ENCODE data around the gene UBXN4. TPM values are rescaled to one million over a fixed set of nuclear protein-coding genes. Genes with fewer than 3 reads are reported as not detected.

UBXN4 gene
- total and polyA plus RNA-seq, 12 donors, result 29.3 to 77.8 (median 63.1) TPM

DNA sequence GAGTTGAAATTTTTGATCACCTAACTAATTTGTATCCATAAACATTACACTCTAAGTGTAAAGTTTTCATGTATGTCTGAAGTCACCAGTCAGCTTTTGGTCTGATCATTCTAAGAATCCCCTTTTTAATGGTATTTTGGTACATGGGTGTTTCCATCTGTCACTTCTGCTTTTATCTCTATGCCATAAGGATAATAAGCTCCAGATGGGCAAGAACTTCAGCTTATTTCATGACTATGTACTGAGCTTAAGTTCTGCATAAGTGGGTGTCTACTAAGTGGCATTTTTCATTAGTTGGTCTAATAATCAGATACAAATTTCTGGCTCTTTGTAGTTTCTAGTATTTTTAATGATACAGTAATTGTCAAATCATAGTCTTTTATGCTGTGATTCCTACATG is 20.4 kb downstream of the UBXN4 start:
- intact Hi-C loops (cut with DNase I), result no loop called here
- Histone ChIP-seq H3K4me1 (no peaks in the 10 kb centered on the region), H3K4me3 (no peak overlapping the region), H3K27me3 (no peaks in the 10 kb centered on the region), H3K36me3 (peaks cover 0 to 100% (median 71%) of the 10 kb centered on the region in 9 donors), H3K27ac (no peak overlapping the region), H3K9me3 (peaks cover 0 to 11% (median 8%) of the 10 kb centered on the region in 11 donors)
- DNase-seq, result no peak
- ATAC-seq, result no peak
- no peak for TF ChIP-seq CTCF (IDR thresholded peaks at IDR 0.05)

GRCh38 chr2:135762530-135762929 is 20.9 kb downstream of the UBXN4 start:
- WGBS, 2 donors, result 88 to 95% methylated on average over 1 of the region's 1 CpG
- TF ChIP-seq CTCF (IDR thresholded peaks at IDR 0.05), result no peak
- intact Hi-C loops (cut with DNase I), result no loop called here
- no peaks in the 10 kb centered on the region for H3K4me1 ChIP-seq
- peaks cover 0 to 100% (median 68%) of the 10 kb centered on the region in 9 donors for H3K36me3 ChIP-seq
- no peaks in the 10 kb centered on the region for H3K27me3 ChIP-seq
- peaks cover 0 to 6% (median 3%) of the 10 kb centered on the region in 11 donors for H3K9me3 ChIP-seq
- H3K4me3 ChIP-seq, result no peak overlapping the region
- no peak overlapping the region for H3K27ac ChIP-seq
- no peak for DNase-seq
- no peak for ATAC-seq

DNA sequence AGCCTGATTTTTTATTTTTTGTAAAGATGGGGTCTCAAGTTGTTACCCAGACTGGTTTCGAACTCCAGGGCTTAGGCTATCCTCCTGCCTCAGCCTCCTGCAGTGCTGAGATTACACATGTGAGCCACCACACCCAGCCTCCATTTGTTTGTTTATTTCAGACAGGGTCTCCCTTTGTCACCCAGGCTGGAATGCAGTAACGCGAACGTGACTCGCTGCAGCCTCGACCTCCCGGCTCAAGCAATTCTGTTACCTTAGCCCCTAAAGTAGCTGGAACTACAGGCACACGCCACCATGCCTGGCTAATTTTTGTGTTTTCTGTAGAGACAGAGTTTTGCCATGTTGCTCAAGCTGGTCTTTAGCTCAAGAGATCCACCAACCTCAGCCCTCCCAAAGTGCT is 27.2 kb downstream of the UBXN4 start:
- Histone ChIP-seq H3K27me3 (no peaks in the 10 kb centered on the region), H3K36me3 (peaks cover 0 to 100% (median 68%) of the 10 kb centered on the region in 9 donors), H3K4me3 (no peak overlapping the region), H3K27ac (no peak overlapping the region), H3K4me1 (peaks cover 0 to 5% (median 0%) of the 10 kb centered on the region in 9 donors), H3K9me3 (no peaks in the 10 kb centered on the region)
- no peak for ATAC-seq
- intact Hi-C loops (cut with DNase I), result no loop called here
- no peak for TF ChIP-seq CTCF (IDR thresholded peaks at IDR 0.05)
- DNase-seq, result no peak
- 96 to 97% methylated on average over 8 of the region's 8 CpGs for WGBS, 2 donors

DNA sequence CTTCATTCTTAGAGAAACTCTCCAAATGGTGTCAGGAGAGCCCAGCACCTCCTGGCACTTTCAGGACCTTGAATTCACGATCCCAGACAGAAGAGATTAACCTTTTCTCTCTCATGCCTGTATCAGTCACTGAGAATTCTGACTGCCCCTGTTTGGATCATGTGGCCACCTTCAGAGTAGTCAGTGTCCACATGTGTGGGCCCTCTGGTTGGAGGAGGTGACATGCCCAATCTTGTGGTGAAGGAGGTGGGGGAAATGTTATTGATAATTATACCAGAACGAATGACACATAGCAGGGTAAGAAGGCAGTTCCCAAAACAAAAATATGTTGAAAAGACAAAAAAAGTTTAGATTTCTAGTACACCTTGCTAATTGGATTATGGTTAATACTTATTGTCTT is 31.7 kb downstream of the UBXN4 start:
- 85 to 91% methylated on average over 2 of the region's 2 CpGs for WGBS, 2 donors
- no peaks in the 10 kb centered on the region for H3K9me3 ChIP-seq
- H3K27ac ChIP-seq, result no peak overlapping the region
- H3K4me3 ChIP-seq, result no peak overlapping the region
- H3K27me3 ChIP-seq, result no peaks in the 10 kb centered on the region
- H3K36me3 ChIP-seq, result peaks cover 0 to 100% (median 69%) of the 10 kb centered on the region in 9 donors
- intact Hi-C loops (cut with DNase I), result no loop called here
- H3K4me1 ChIP-seq, result peaks cover 0 to 10% (median 4%) of the 10 kb centered on the region in 9 donors
- no peak for ATAC-seq
- no peak for TF ChIP-seq CTCF (IDR thresholded peaks at IDR 0.05)
- DNase-seq, result no peak
